ENCODE data around the gene INMT. TPM values are rescaled to one million over a fixed set of nuclear protein-coding genes. Genes with fewer than 3 reads are reported as not detected.

The INMT gene
- total RNA-seq, 1 experiment from 2014 or later, result 3.3 TPM

DNA sequence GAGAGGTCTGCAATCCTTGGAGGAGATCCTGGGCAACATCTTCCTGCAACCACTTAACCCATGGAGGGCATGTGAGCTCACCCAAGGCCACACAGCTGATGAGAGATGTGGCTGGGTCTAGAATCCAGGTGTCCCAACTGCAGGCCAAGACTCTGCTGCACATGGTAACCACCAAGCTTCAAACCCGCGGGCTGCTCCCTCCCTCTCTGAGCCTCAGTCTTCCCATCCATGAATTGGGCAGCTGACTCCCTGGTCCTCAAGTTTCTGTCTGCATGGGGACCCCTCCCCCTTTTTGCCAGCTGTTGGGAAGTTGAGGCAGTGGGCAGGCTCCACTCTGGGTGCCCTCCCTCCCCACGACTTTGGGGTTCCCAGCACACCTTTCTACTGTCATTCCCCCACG, 20.9 kb upstream of the INMT start:
- Histone ChIP-seq H3K36me3 (ENCODE audit: control insufficient read depth, insufficient read depth, low read length) (no peaks in the 10 kb centered on the region), H3K9me3 (no peaks in the 10 kb centered on the region), H3K27me3 (replicated peaks; ENCODE audit: control insufficient read depth, insufficient read depth, low read length) (no peaks in the 10 kb centered on the region), H3K4me1 (peaks cover 19% of the 10 kb centered on the region), H3K4me3 (ENCODE audit: low read depth, low read length) (no peak overlapping the region)
- DNase-seq, result no peak
- Mint-ChIP-seq H3K36me3 (ENCODE audit: insufficient read depth, unreplicated experiment) (no peaks in the 10 kb centered on the region), H3K4me3 (ENCODE audit: unreplicated experiment) (no peak overlapping the region), H3K27me3 (ENCODE audit: insufficient read depth, unreplicated experiment) (no peaks in the 10 kb centered on the region), H3K27ac (ENCODE audit: unreplicated experiment) (no peak overlapping the region), H3K4me1 (ENCODE audit: low read depth, unreplicated experiment) (peaks cover 23% of the 10 kb centered on the region), H3K9me3 (ENCODE audit: unreplicated experiment) (peaks cover 3% of the 10 kb centered on the region)
- TF ChIP-seq, protein P1, sequence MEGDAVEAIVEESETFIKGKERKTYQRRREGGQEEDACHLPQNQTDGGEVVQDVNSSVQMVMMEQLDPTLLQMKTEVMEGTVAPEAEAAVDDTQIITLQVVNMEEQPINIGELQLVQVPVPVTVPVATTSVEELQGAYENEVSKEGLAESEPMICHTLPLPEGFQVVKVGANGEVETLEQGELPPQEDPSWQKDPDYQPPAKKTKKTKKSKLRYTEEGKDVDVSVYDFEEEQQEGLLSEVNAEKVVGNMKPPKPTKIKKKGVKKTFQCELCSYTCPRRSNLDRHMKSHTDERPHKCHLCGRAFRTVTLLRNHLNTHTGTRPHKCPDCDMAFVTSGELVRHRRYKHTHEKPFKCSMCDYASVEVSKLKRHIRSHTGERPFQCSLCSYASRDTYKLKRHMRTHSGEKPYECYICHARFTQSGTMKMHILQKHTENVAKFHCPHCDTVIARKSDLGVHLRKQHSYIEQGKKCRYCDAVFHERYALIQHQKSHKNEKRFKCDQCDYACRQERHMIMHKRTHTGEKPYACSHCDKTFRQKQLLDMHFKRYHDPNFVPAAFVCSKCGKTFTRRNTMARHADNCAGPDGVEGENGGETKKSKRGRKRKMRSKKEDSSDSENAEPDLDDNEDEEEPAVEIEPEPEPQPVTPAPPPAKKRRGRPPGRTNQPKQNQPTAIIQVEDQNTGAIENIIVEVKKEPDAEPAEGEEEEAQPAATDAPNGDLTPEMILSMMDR (IDR thresholded peaks at IDR 0.05; ENCODE audit: insufficient read depth in 1 of 2, low read depth in 1 of 2, low read length in 1 of 2, severe bottlenecking in 1 of 2, unreplicated experiment in 1 of 2), result no peak
- intact Hi-C loops (cut with micrococcal nuclease; ENCODE audit: unreplicated experiment), result no loop called here
- POLR2A ChIA-PET, result no interaction called here
- CTCF ChIA-PET, result no interaction called here
- BruUV-seq (replicated peaks), result no TSS peak

DNA sequence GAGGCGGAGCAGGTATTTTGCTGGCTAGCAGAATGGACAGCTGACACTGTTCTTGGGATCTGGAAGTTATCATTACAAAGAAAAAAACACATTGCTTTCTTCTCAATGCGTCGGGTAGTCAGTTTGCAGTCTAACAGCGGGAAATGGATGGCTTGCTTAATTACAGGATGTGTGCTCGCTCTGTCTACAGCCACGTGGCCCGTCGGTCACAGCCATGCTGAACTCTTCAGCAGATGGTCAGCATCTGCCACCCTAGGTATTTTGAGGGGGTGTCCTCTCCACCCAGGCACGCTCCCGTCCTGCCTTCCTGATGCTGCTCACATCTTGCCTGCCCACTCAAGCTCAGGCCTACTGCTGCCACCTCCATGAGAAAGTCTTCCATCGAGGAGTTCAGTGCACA, 20.4 kb upstream of the INMT start:
- Mint-ChIP-seq H3K9me3 (ENCODE audit: unreplicated experiment) (no peaks in the 10 kb centered on the region), H3K27me3 (ENCODE audit: insufficient read depth, unreplicated experiment) (no peaks in the 10 kb centered on the region), H3K4me1 (ENCODE audit: low read depth, unreplicated experiment) (peaks cover 23% of the 10 kb centered on the region), H3K36me3 (ENCODE audit: insufficient read depth, unreplicated experiment) (no peaks in the 10 kb centered on the region), H3K4me3 (ENCODE audit: unreplicated experiment) (no peak overlapping the region), H3K27ac (ENCODE audit: unreplicated experiment) (no peak overlapping the region)
- TF ChIP-seq, protein P1 (IDR thresholded peaks at IDR 0.05; ENCODE audit: insufficient read depth in 1 of 2, low read depth in 1 of 2, low read length in 1 of 2, severe bottlenecking in 1 of 2, unreplicated experiment in 1 of 2), result no peak
- no TSS peak for BruUV-seq (replicated peaks)
- no peaks in the 10 kb centered on the region for H3K36me3 ChIP-seq (ENCODE audit: control insufficient read depth, insufficient read depth, low read length)
- no peak for DNase-seq
- intact Hi-C loops (cut with micrococcal nuclease; ENCODE audit: unreplicated experiment), result no loop called here
- H3K4me3 ChIP-seq (ENCODE audit: low read depth, low read length), result no peak overlapping the region
- no peaks in the 10 kb centered on the region for H3K9me3 ChIP-seq
- no peaks in the 10 kb centered on the region for H3K27me3 ChIP-seq (replicated peaks; ENCODE audit: control insufficient read depth, insufficient read depth, low read length)
- POLR2A ChIA-PET, result no interaction called here
- CTCF ChIA-PET, result no interaction called here
- peaks cover 17% of the 10 kb centered on the region for H3K4me1 ChIP-seq

DNA sequence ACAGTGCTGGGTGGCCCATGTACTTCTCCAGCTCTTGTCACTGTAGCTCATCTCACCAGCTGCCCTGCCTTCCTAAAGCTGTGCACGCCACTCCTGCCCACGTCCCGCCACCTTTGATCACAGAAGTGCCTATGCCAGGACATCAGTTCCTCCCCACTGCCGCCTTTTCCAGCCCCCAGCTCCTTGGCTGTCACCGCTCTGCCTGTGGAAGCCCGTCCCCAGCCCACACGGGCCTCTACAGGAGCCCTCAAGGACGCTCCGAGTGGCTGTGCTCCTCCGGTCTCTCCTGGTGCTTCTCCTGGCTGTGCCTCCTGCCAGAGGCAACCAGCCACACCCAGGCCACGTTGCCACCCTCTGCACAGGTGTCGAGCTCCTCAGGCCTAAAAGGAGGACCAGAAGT, 19.3 kb upstream of the INMT start:
- Mint-ChIP-seq H3K9me3 (ENCODE audit: unreplicated experiment) (no peaks in the 10 kb centered on the region), H3K36me3 (ENCODE audit: insufficient read depth, unreplicated experiment) (no peaks in the 10 kb centered on the region), H3K4me1 (ENCODE audit: low read depth, unreplicated experiment) (peaks cover 14% of the 10 kb centered on the region), H3K4me3 (ENCODE audit: unreplicated experiment) (no peak overlapping the region), H3K27me3 (ENCODE audit: insufficient read depth, unreplicated experiment) (peaks cover 4% of the 10 kb centered on the region), H3K27ac (ENCODE audit: unreplicated experiment) (no peak overlapping the region)
- TF ChIP-seq, protein P1 (IDR thresholded peaks at IDR 0.05; ENCODE audit: insufficient read depth in 1 of 2, low read depth in 1 of 2, low read length in 1 of 2, severe bottlenecking in 1 of 2, unreplicated experiment in 1 of 2), result no peak
- POLR2A ChIA-PET, result no interaction called here
- Histone ChIP-seq H3K4me1 (peaks cover 7% of the 10 kb centered on the region; the same call in 1 of the 2 replicates), H3K36me3 (ENCODE audit: control insufficient read depth, insufficient read depth, low read length) (no peaks in the 10 kb centered on the region), H3K27me3 (replicated peaks; ENCODE audit: control insufficient read depth, insufficient read depth, low read length) (no peaks in the 10 kb centered on the region), H3K4me3 (ENCODE audit: low read depth, low read length) (no peak overlapping the region), H3K9me3 (no peaks in the 10 kb centered on the region)
- no TSS peak for BruUV-seq (replicated peaks)
- intact Hi-C loops (cut with micrococcal nuclease; ENCODE audit: unreplicated experiment), result no loop called here
- CTCF ChIA-PET, result no interaction called here
- DNase-seq, result no peak

Measured in Caco-2 (cell line).